Caco-2 (cell line): Measurements from ENCODE around the gene UNC5B. TPM values are rescaled to one million over a fixed set of nuclear protein-coding genes. Genes with fewer than 3 reads are reported as not detected.

Experiments
- BruUV-seq: library from RNA; stranded (reverse); fragments of 400-500 nt; replicated peaks from 2 replicates; lab custom pipeline; 2021; lab: Mats Ljungman, UMichigan
- CTCF ChIA-PET: fragments of 300-600 bp; sonication (Branson Sonifier 250); formaldehyde crosslinking; loops from one replicate; lab custom pipeline; 2022; ENCODE audit warnings: antibody characterized with exemption; lab: Charles Lee
- POLR2A ChIA-PET: fragments of 300-600 bp; sonication (Branson Sonifier 250); formaldehyde crosslinking; loops from one replicate; lab custom pipeline; 2022; ENCODE audit warnings: antibody characterized with exemption; lab: Charles Lee
- DNase-seq, 2 experiments: peaks; one replicate each; pipeline versions ENCODE4 v3.0.0 to v3.0.0-alpha.2; 2020 to 2022
- H3K27me3 ChIP-seq: replicated peaks from 2 replicates; pipeline ENCODE4 v1.6.0; 2011; ENCODE audit warnings: low read length; ENCODE audit not compliant: control insufficient read depth, insufficient read depth
- H3K36me3 ChIP-seq: 2 replicates; pipeline ENCODE4 v1.5.1; 2011; ENCODE audit warnings: low read length; ENCODE audit not compliant: control insufficient read depth, insufficient read depth
- H3K4me1 ChIP-seq: fragments of 250-450 bp; sonication (Bioruptor Pico); 2 replicates; pipeline ENCODE4 v1.5.1; 2020; ENCODE audit warnings: mild to moderate bottlenecking
- H3K4me3 ChIP-seq: 2 replicates; pipeline ENCODE4 v1.5.1; 2011; ENCODE audit warnings: low read depth, mild to moderate bottlenecking, control low read depth, low read length
- H3K9me3 ChIP-seq: fragments of 250-450 bp; sonication (Bioruptor Pico); 2 replicates; pipeline ENCODE4 v1.5.1; 2020; ENCODE audit warnings: mild to moderate bottlenecking, moderate library complexity
- H3K27ac Mint-ChIP-seq: one replicate; pipeline ENCODE4 v1.8.0; 2022; ENCODE audit warnings: mixed read lengths; ENCODE audit not compliant: unreplicated experiment
- H3K27me3 Mint-ChIP-seq: one replicate; pipeline ENCODE4 v1.8.0; 2022; ENCODE audit warnings: mixed read lengths; ENCODE audit not compliant: insufficient read depth, unreplicated experiment
- H3K36me3 Mint-ChIP-seq: one replicate; pipeline ENCODE4 v1.8.0; 2022; ENCODE audit warnings: mild to moderate bottlenecking, mixed read lengths; ENCODE audit not compliant: insufficient read depth, unreplicated experiment
- H3K4me1 Mint-ChIP-seq: one replicate; pipeline ENCODE4 v1.8.0; 2022; ENCODE audit warnings: low read depth, mixed read lengths; ENCODE audit not compliant: unreplicated experiment
- H3K4me3 Mint-ChIP-seq: one replicate; pipeline ENCODE4 v1.8.0; 2022; ENCODE audit warnings: mild to moderate bottlenecking, moderate library complexity, mixed read lengths; ENCODE audit not compliant: unreplicated experiment
- H3K9me3 Mint-ChIP-seq: one replicate; pipeline ENCODE4 v1.8.0; 2022; ENCODE audit warnings: mixed read lengths; ENCODE audit not compliant: unreplicated experiment
- CTCF ChIP-seq, 2 experiments: fragments of 200-600 bp in 1 of 2; IDR thresholded peaks; 1 replicate in 1 of 2; 2 replicates in 1 of 2; pipeline versions ENCODE4 v1.5.1 to v1.8.0; 2011 to 2022; ENCODE audit warnings: antibody characterized with exemption in 1 of 2, control low read depth in 1 of 2, inconsistent platforms in 1 of 2, low read depth in 1 of 2, low read length in 1 of 2, mild to moderate bottlenecking in 1 of 2, moderate library complexity in 1 of 2; ENCODE audit not compliant: insufficient read depth in 1 of 2, severe bottlenecking in 1 of 2, unreplicated experiment in 1 of 2
- intact Hi-C: fragments of 100-400 bp; cut with micrococcal nuclease; formaldehyde crosslinking; loops from one replicate; pipeline ENCODE4 v1.10.0; 2022; ENCODE audit not compliant: unreplicated experiment
- total RNA-seq: library from RNA; stranded (reverse); gene quantifications from 2 replicates; pipeline ENCODE4 v1.2.3, GENCODE V29; 2022

Gene UNC5B
- total RNA-seq, 1 experiment from 2014 or later = 22.4 TPM

GRCh38 chr10:71314694-71315225 lies 102.4 kb downstream of the UNC5B start:
- no peaks in the 10 kb centered on the region for H3K4me1 Mint-ChIP-seq
- no peaks in the 10 kb centered on the region for H3K36me3 ChIP-seq
- H3K4me3 Mint-ChIP-seq = no peak overlapping the region
- no peaks in the 10 kb centered on the region for H3K9me3 Mint-ChIP-seq
- intact Hi-C loops = loop anchor here (1.0 to 10.0 kb wide), 8 partner anchors 70 to 583 kb away; no protein-coding TSS in a partner anchor
- POLR2A ChIA-PET = no interaction called here
- H3K4me3 ChIP-seq = no peak overlapping the region
- BruUV-seq = no TSS peak
- peaks cover 9% of the 10 kb centered on the region for H3K27me3 Mint-ChIP-seq
- no peak overlapping the region for H3K27ac Mint-ChIP-seq
- peaks cover 7% of the 10 kb centered on the region for H3K36me3 Mint-ChIP-seq
- peaks cover 7% of the 10 kb centered on the region for H3K4me1 ChIP-seq
- H3K27me3 ChIP-seq = no peaks in the 10 kb centered on the region
- DNase-seq = no peak
- CTCF ChIA-PET = interaction anchor here (0.6 to 3.7 kb wide), 12 partner anchors 9 to 382 kb away, joined by 3 to 16 read pairs (median 4); no protein-coding TSS in a partner anchor
- no peaks in the 10 kb centered on the region for H3K9me3 ChIP-seq
- TF ChIP-seq CTCF (IDR thresholded peaks at IDR 0.05; ENCODE audit: insufficient read depth in 1 of 2, low read depth in 1 of 2, low read length in 1 of 2, severe bottlenecking in 1 of 2, unreplicated experiment in 1 of 2) = no peak

DNA sequence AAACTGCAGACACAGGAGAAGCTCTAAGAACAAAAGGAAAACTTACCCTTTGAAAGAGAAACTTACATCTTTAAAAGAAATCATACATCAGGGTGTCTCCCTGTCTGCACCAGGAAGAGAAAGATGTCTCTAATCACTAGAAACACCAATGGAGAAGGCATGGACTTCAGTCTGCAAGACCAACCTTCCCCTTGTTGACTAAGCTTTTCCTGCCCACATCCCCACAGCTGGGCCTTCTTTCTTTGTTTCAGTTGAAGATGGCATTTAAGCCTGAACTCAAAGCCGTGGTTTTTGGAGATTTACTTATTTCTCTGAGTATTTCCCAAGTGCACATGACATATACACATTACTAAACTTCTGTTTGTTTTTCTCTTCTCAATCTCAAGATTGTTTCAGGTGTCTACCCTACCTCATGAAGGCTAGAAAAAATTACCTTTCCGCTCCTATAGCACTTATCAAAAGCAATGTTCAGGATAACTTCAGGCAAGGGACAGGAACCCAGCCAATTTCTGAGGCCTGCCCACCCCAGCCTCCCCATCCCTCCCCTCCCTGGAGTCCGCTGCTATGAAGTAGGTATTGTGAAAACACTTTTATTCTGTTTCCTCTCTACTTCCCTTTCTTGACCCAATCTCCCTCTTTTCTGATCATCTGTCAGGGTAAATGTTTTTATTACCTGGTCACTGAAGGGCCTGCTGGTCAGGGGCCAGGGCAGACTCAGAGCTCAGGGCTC lies 103.9 kb downstream of the UNC5B start:
- no TSS peak for BruUV-seq
- no peaks in the 10 kb centered on the region for H3K4me1 Mint-ChIP-seq
- H3K9me3 Mint-ChIP-seq = no peaks in the 10 kb centered on the region
- H3K27me3 Mint-ChIP-seq = peaks cover 5% of the 10 kb centered on the region
- ChIA-PET POLR2A (no interaction called here), CTCF (interaction anchor here (0.6 to 2.3 kb wide), 7 partner anchors 14 to 855 kb away, joined by 3 to 9 read pairs (median 5); no protein-coding TSS in a partner anchor)
- no peak overlapping the region for H3K4me3 Mint-ChIP-seq
- no peak overlapping the region for H3K27ac Mint-ChIP-seq
- peaks cover 18% of the 10 kb centered on the region for H3K4me1 ChIP-seq
- no peaks in the 10 kb centered on the region for H3K9me3 ChIP-seq
- no peak for DNase-seq
- H3K36me3 ChIP-seq = no peaks in the 10 kb centered on the region
- no peak overlapping the region for H3K4me3 ChIP-seq
- TF ChIP-seq CTCF (IDR thresholded peaks at IDR 0.05; ENCODE audit: insufficient read depth in 1 of 2, low read depth in 1 of 2, low read length in 1 of 2, severe bottlenecking in 1 of 2, unreplicated experiment in 1 of 2) = no peak
- intact Hi-C loops = loop anchor here (10.0 kb wide), 2 partner anchors 149 to 319 kb away; no protein-coding TSS in a partner anchor
- H3K27me3 ChIP-seq = no peaks in the 10 kb centered on the region
- peaks cover 7% of the 10 kb centered on the region for H3K36me3 Mint-ChIP-seq

DNA sequence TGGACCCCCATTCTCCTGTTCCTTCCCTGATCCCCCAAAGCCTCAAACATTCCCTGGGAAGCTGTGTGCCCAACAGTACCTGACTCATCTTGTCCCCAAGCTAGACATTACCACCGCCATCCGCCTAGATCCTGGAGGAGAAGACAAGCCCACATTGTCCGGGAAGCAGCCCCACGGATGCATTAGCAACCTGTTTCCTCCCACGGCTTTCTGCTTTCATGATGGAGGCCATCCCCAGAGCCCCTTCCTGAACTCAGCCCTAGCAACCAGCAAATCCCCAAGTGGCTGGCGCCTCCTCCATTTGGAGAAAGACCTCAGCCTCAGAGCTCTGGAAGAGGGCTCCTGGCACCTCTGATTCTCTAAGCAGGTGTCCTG lies 104.4 kb downstream of the UNC5B start:
- ChIA-PET CTCF (interaction anchor here (0.6 to 1.2 kb wide), 4 partner anchors 15 to 855 kb away, joined by 3 to 6 read pairs (median 4); no protein-coding TSS in a partner anchor), POLR2A (no interaction called here)
- Mint-ChIP-seq H3K27me3 (peaks cover 5% of the 10 kb centered on the region), H3K9me3 (no peaks in the 10 kb centered on the region), H3K4me1 (no peaks in the 10 kb centered on the region), H3K36me3 (peaks cover 7% of the 10 kb centered on the region), H3K27ac (no peak overlapping the region), H3K4me3 (no peak overlapping the region)
- Histone ChIP-seq H3K9me3 (no peaks in the 10 kb centered on the region), H3K27me3 (no peaks in the 10 kb centered on the region), H3K4me1 (peaks cover 18% of the 10 kb centered on the region), H3K4me3 (no peak overlapping the region), H3K36me3 (no peaks in the 10 kb centered on the region)
- no peak for DNase-seq
- BruUV-seq = no TSS peak
- intact Hi-C loops = loop anchor here (10.0 kb wide), 2 partner anchors 148 to 318 kb away; no protein-coding TSS in a partner anchor
- no peak for TF ChIP-seq CTCF (IDR thresholded peaks at IDR 0.05; ENCODE audit: insufficient read depth in 1 of 2, low read depth in 1 of 2, low read length in 1 of 2, severe bottlenecking in 1 of 2, unreplicated experiment in 1 of 2)
